NCI-H446 treated with DMSO at 0.1 percent for 48 hours (cell line): ENCODE measurements around the gene ZBP1.

Experiments used
- DNase-seq: peaks from one replicate; lab custom pipeline; 2025; lab: John Stamatoyannopoulos, UW

The ZBP1 gene

DNA sequence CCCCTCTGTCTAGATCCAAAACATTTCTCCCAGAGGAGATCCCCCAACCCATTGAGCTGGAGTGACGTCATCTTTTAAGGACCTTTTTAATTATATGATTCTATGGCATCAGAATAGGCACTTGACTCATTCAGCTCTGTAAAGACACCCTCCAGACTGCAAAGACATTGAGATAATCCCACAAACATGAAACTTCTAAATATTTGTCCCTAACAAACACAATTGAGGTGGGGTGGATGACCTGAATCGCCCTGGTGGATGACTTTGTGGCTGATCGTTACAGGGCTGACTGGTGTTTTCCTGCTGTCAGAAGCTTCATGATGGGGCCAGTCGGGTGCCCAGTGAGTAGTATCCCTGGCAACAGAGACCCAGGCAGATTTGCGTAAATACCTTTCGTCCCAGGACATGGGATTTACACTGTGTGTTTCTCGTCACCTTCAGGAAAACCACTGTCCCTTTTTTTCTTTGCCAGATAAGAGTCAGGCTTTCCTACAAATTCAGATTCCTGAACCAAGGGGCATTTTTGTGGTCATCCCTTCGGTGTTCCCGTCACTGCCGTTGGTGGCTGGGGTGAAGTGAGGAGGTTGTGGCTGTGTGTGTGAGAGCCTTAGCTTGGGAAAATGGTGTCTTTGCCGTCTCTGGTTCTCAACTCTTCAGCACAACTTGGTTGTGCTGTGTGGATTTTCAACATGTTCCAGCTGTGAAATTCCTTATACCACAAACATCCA lies 64.6 kb downstream of the ZBP1 start:
- DNase-seq: no peak
